Measurements from ENCODE around the gene CCDC186. TPM values are rescaled to one million over a fixed set of nuclear protein-coding genes. Genes with fewer than 3 reads are reported as not detected.

The CCDC186 gene
- polyA plus RNA-seq, 1 donor from 2014 or later = 24.2 TPM

- no peaks in the 10 kb centered on the region for H3K36me3 ChIP-seq (ENCODE audit: insufficient read depth, low read length)
These were observed 95.7 kb downstream of the CCDC186 start for GRCh38 chr10:114078346-114078745.

DNA sequence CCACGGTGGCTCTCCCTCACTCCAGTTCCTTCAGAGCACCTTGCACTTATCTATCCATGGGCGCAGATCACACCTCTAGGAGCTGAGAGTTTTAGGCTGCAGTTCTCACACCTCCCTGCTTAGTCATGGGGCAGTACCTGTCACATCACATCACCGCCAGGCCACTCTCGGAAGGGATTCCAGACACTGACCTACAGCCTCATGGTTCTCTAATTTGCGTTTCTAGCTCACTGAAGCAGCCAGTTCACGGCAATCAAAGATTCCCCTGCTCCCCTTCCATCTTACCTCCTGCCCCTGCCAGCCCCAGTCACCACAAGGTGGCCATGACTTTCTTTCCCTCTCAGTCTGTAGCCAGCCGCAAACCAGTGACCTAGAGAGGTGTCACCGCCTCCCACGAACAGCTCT is 96.2 kb downstream of the CCDC186 start:
- no peak overlapping the region for H3K4me2 ChIP-seq (ENCODE audit: low read length)
- no peaks in the 10 kb centered on the region for H3K36me3 ChIP-seq (ENCODE audit: insufficient read depth, low read length)
- H3K27me3 ChIP-seq (ENCODE audit: insufficient read depth, low read depth, low read length) = no peaks in the 10 kb centered on the region
- H3K9ac ChIP-seq (ENCODE audit: low read length) = no peak overlapping the region
- H4K20me1 ChIP-seq (ENCODE audit: insufficient read depth) = no peaks in the 10 kb centered on the region
- H2AFZ ChIP-seq (ENCODE audit: low read depth, low read length) = no peak overlapping the region
- no peak overlapping the region for H3K27ac ChIP-seq (ENCODE audit: low read length)
- no peak overlapping the region for H3K4me3 ChIP-seq (ENCODE audit: low read length)
- H3K9me3 ChIP-seq (ENCODE audit: low read length) = no peaks in the 10 kb centered on the region
- TF ChIP-seq TAF1 (IDR thresholded peaks at IDR 0.05; ENCODE audit: low read depth) (no peak), RAD21 (conservative IDR thresholded peaks at IDR 0.05) (no peak), REST (IDR thresholded peaks at IDR 0.05; ENCODE audit: borderline replicate concordance) (no peak), EP300 (conservative IDR thresholded peaks at IDR 0.05; ENCODE audit: poor library complexity, severe bottlenecking) (no peak), EZH2 (IDR thresholded peaks at IDR 0.05; ENCODE audit: borderline replicate concordance, insufficient read depth, low read length, poor library complexity, severe bottlenecking) (no peak), SMC3 (conservative IDR thresholded peaks at IDR 0.05; ENCODE audit: poor library complexity) (no peak), MXI1 (conservative IDR thresholded peaks at IDR 0.05; ENCODE audit: poor library complexity, severe bottlenecking) (no peak), POLR2AphosphoS5 (IDR thresholded peaks at IDR 0.05) (no peak)
- TF ChIP-seq, protein P1, sequence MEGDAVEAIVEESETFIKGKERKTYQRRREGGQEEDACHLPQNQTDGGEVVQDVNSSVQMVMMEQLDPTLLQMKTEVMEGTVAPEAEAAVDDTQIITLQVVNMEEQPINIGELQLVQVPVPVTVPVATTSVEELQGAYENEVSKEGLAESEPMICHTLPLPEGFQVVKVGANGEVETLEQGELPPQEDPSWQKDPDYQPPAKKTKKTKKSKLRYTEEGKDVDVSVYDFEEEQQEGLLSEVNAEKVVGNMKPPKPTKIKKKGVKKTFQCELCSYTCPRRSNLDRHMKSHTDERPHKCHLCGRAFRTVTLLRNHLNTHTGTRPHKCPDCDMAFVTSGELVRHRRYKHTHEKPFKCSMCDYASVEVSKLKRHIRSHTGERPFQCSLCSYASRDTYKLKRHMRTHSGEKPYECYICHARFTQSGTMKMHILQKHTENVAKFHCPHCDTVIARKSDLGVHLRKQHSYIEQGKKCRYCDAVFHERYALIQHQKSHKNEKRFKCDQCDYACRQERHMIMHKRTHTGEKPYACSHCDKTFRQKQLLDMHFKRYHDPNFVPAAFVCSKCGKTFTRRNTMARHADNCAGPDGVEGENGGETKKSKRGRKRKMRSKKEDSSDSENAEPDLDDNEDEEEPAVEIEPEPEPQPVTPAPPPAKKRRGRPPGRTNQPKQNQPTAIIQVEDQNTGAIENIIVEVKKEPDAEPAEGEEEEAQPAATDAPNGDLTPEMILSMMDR (IDR thresholded peaks at IDR 0.05; ENCODE audit: poor library complexity, severe bottlenecking) = no peak
- no peaks in the 10 kb centered on the region for H3F3A ChIP-seq (ENCODE audit: insufficient read depth, low read length, poor library complexity, severe bottlenecking)
- no peaks in the 10 kb centered on the region for H3K79me2 ChIP-seq (replicated peaks; ENCODE audit: insufficient read depth, low read length)
- H3K9me2 ChIP-seq (ENCODE audit: insufficient read depth, low read length) = no peaks in the 10 kb centered on the region

More at GRCh38 chr10:114078346-114078745, 95.7 kb downstream of the CCDC186 start:
- no peaks in the 10 kb centered on the region for H4K20me1 ChIP-seq (ENCODE audit: insufficient read depth)
- H3K4me3 ChIP-seq (ENCODE audit: low read length) = no peak overlapping the region
- H3K27ac ChIP-seq (ENCODE audit: low read length) = no peak overlapping the region
- H3K9me3 ChIP-seq (ENCODE audit: low read length) = no peaks in the 10 kb centered on the region
- H3F3A ChIP-seq (ENCODE audit: insufficient read depth, low read length, poor library complexity, severe bottlenecking) = no peaks in the 10 kb centered on the region
- no peak for TF ChIP-seq REST (IDR thresholded peaks at IDR 0.05; ENCODE audit: borderline replicate concordance)
- no peak for TF ChIP-seq MXI1 (conservative IDR thresholded peaks at IDR 0.05; ENCODE audit: poor library complexity, severe bottlenecking)
- no peak for TF ChIP-seq TAF1 (IDR thresholded peaks at IDR 0.05; ENCODE audit: low read depth)
- TF ChIP-seq POLR2AphosphoS5 (IDR thresholded peaks at IDR 0.05) = no peak
- TF ChIP-seq EP300 (conservative IDR thresholded peaks at IDR 0.05; ENCODE audit: poor library complexity, severe bottlenecking) = no peak
- H3K9ac ChIP-seq (ENCODE audit: low read length) = no peak overlapping the region
- H2AFZ ChIP-seq (ENCODE audit: low read depth, low read length) = no peak overlapping the region
- no peaks in the 10 kb centered on the region for H3K9me2 ChIP-seq (ENCODE audit: insufficient read depth, low read length)
- no peak overlapping the region for H3K4me2 ChIP-seq (ENCODE audit: low read length)
- H3K27me3 ChIP-seq (ENCODE audit: insufficient read depth, low read depth, low read length) = no peaks in the 10 kb centered on the region
- H3K79me2 ChIP-seq (replicated peaks; ENCODE audit: insufficient read depth, low read length) = no peaks in the 10 kb centered on the region
